ENCODE measurements around the gene NHLRC2. TPM values are rescaled to one million over a fixed set of nuclear protein-coding genes. Genes with fewer than 3 reads are reported as not detected.
"Not testable (repeated sequence)": the region's sequence is repeated elsewhere in the genome, so short reads cannot be mapped to it uniquely, and the experiment has no call there.

NHLRC2 gene
- total RNA-seq, 1 donor from 2014 or later = 13.4 TPM

DNA sequence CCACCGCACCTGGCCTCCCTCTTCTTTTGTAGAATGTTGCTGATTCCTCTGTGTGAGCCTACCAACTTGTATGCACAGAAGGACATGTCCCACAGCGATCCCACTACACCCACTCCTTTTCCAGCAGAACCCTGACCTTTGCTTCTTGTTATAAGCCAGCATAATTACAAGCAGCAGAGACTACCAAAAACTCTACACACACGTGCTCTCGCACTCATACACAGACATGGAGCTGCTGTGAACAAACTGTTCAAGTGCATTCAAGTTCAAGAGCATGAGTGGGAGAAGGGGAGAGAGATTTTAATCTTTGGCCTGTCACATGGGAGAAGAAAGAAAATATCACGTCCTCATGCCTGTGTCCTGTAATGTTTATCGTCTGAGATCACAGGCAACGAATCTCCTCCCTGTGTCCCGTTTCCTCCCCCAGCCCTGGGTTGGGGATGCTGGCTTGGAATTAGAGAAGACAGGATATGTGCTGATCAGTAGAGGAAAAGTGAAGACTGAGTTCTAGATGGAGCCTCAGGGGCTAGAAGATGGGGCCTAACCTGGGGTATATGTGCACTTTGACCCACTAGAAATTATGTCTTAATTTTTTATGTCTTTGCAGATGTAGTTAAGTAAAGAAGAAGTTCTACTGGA lies 79.6 kb downstream of the NHLRC2 start:
- DNase-seq (ENCODE audit: low read depth) (no peak), FAIRE-seq (no peak)
- H3K27me3 ChIP-seq (ENCODE audit: control insufficient read depth, insufficient read depth, low read length) = no peaks in the 10 kb centered on the region
- TF ChIP-seq CTCF (IDR thresholded peaks at IDR 0.05; ENCODE audit: insufficient read depth, low read length, severe bottlenecking) = no peak
- no peaks in the 10 kb centered on the region for H3K36me3 ChIP-seq (ENCODE audit: control insufficient read depth, insufficient read depth, low read length)
- no peak overlapping the region for H3K4me3 ChIP-seq (ENCODE audit: low read depth, low read length)

DNA sequence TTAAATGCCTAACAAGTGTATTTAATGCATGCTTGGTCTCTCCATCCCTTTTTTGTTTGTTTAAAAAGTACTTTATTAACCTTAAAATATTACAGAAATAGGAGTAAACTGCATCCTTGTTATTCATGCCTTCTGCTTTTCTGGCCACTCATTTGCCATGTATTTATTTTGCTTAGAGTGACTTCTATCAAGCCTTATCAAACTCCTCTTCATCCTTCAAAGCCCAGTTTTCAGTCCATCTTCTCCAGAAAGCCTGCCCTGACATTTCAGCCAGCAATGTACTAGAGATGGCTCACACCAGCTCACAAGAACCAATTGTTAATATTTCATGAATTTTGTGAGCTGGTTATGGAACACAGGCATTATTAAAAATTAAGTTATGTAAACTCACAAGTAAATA lies 82.8 kb downstream of the NHLRC2 start:
- FAIRE-seq (no peak), DNase-seq (ENCODE audit: low read depth) (no peak)
- H3K36me3 ChIP-seq (ENCODE audit: control insufficient read depth, insufficient read depth, low read length) = no peaks in the 10 kb centered on the region
- no peak overlapping the region for H3K4me3 ChIP-seq (ENCODE audit: low read depth, low read length)
- TF ChIP-seq CTCF (IDR thresholded peaks at IDR 0.05; ENCODE audit: insufficient read depth, low read length, severe bottlenecking) = no peak
- no peaks in the 10 kb centered on the region for H3K27me3 ChIP-seq (ENCODE audit: control insufficient read depth, insufficient read depth, low read length)

DNA sequence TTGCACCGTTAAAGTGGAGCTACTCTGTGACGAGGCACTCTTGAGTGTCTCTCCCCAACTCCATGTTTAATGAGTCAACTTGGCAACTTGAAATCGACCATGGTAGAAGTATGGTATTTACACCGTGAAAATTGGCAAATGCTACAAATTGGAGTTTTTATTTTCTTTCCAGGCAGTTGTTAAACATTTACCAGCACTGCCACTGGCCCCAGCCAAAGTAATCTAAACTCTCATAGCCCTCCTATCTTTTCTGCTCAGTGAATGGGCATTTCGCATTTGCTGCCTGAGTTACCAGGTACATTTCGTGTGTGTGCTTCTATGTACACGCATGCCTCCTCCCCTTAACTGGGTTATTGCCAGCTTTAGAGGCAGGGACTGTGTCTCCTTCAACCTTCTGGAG lies 83.3 kb downstream of the NHLRC2 start:
- FAIRE-seq (no peak), DNase-seq (ENCODE audit: low read depth) (no peak)
- no peak for TF ChIP-seq CTCF (IDR thresholded peaks at IDR 0.05; ENCODE audit: insufficient read depth, low read length, severe bottlenecking)
- no peaks in the 10 kb centered on the region for H3K27me3 ChIP-seq (ENCODE audit: control insufficient read depth, insufficient read depth, low read length)
- no peaks in the 10 kb centered on the region for H3K36me3 ChIP-seq (ENCODE audit: control insufficient read depth, insufficient read depth, low read length)
- no peak overlapping the region for H3K4me3 ChIP-seq (ENCODE audit: low read depth, low read length)

GRCh38 chr10:113939212-113939860 lies 84.9 kb downstream of the NHLRC2 start:
- no peak for TF ChIP-seq CTCF (IDR thresholded peaks at IDR 0.05; ENCODE audit: insufficient read depth, low read length, severe bottlenecking)
- Histone ChIP-seq H3K27me3 (ENCODE audit: control insufficient read depth, insufficient read depth, low read length) (no peaks in the 10 kb centered on the region), H3K36me3 (ENCODE audit: control insufficient read depth, insufficient read depth, low read length) (no peaks in the 10 kb centered on the region), H3K4me3 (ENCODE audit: low read depth, low read length) (no peak overlapping the region)
- no peak for DNase-seq (ENCODE audit: low read depth)
- no peak for FAIRE-seq

DNA sequence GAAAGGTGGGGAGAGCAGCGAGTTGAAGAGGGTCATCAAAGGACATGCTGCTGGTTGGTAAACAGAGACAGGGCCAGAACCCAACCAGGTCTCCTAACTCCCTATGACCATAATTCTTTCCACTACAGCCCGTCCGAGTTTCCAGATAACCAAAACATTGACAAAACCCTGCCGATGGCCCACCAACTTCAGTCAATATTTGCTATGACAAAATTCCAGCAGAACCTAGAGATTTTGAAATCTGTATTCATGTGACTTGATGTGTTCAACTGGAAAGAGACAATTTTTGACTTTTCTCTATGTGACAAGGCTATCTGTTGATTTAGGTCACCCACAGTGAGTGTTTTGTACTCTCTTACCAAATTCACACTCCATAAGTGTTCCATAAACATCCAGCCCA lies 86.7 kb downstream of the NHLRC2 start:
- Histone ChIP-seq H3K27me3 (ENCODE audit: control insufficient read depth, insufficient read depth, low read length) (no peaks in the 10 kb centered on the region), H3K4me3 (ENCODE audit: low read depth, low read length) (no peak overlapping the region), H3K36me3 (ENCODE audit: control insufficient read depth, insufficient read depth, low read length) (no peaks in the 10 kb centered on the region)
- FAIRE-seq (no peak), DNase-seq (ENCODE audit: low read depth) (no peak)
- TF ChIP-seq CTCF (IDR thresholded peaks at IDR 0.05; ENCODE audit: insufficient read depth, low read length, severe bottlenecking) = no peak

- DNase-seq (ENCODE audit: low read depth); H3K4me3 ChIP-seq (ENCODE audit: low read depth, low read length); H3K36me3 ChIP-seq (ENCODE audit: control insufficient read depth, insufficient read depth, low read length); H3K27me3 ChIP-seq (ENCODE audit: control insufficient read depth, insufficient read depth, low read length): not testable (repeated sequence)
- FAIRE-seq = peak; percentile 13
These were observed 88.7 kb downstream of the NHLRC2 start for GRCh38 chr10:113943196-113943595.
